ENCODE data around the gene ZNF324.

DNA sequence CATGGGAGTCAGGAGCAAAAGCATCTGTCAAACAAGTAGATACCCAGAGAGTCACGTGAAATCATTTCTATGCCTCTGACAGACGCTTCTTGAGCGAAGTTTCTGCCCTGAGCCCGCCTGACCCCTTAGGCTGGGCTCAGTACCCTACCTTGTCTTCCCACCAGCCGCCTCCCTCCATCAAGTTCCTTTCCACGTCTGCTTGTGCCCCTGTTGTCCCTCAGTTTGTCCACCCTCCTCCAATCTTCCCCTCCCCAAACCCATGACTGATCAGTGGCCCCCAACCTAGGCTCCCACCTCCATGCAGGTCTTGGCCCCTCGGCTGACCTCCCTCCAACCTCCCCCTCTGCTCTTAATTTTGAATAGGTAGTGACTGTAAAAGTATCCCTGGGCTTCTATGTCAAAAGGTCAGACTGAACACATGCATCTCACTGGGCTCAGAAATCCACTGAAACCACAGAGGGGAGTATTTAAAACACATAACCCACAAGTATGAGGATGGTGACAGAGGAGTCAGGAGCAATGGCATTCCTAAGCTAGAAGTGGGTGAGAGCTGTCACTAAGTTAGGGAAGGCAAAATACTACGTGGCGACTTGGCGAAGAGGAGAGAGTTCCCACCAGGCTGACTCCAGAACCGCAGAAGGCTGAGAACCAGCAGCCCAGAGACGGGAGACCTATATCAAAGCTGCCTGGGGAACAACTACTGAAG is 7.6 kb downstream of the ZNF324 start:
- TF ChIP-seq CTCF (IDR thresholded peaks at IDR 0.05) (no peak), POLR2A (IDR thresholded peaks at IDR 0.05) (no peak)

Data from body of pancreas (tissue), 4 donors.